ENCODE data around the gene PHETA1.

GRCh38 chr12:111311011-111311410 is 57.9 kb downstream of the PHETA1 start:
- no peak for TF ChIP-seq CTCF (IDR thresholded peaks at IDR 0.05)
- no peak for TF ChIP-seq POLR2A (IDR thresholded peaks at IDR 0.05)
- TF ChIP-seq POLR2AphosphoS5 (IDR thresholded peaks at IDR 0.05), result no peak
